ENCODE measurements around the gene LRGUK.

Gene LRGUK

GRCh38 chr7:134311807-134312206 lies 184.7 kb downstream of the LRGUK start:
- DNase-seq (ENCODE audit: low read depth), result no peak
- H3K4me3 ChIP-seq (ENCODE audit: low read length), result no peak overlapping the region
- no peak for TF ChIP-seq CTCF (conservative IDR thresholded peaks at IDR 0.05; ENCODE audit: low read length)

- no peak overlapping the region for H3K4me3 ChIP-seq (ENCODE audit: low read length)
- no peak for TF ChIP-seq CTCF (conservative IDR thresholded peaks at IDR 0.05; ENCODE audit: low read length)
- no peak for DNase-seq (ENCODE audit: low read depth)
Measured at GRCh38 chr7:134312717-134313116, 185.6 kb downstream of the LRGUK start.

- DNase-seq (ENCODE audit: low read depth), result no peak
- no peak for TF ChIP-seq CTCF (conservative IDR thresholded peaks at IDR 0.05; ENCODE audit: low read length)
- H3K4me3 ChIP-seq (ENCODE audit: low read length), result no peak overlapping the region
Measured at GRCh38 chr7:134313543-134313942, 186.4 kb downstream of the LRGUK start.

Data from AG10803 (cell line).